Measurements from ENCODE around the gene VRK2. TPM values are rescaled to one million over a fixed set of nuclear protein-coding genes. Genes with fewer than 3 reads are reported as not detected.
"Not testable (repeated sequence)": the region's sequence is repeated elsewhere in the genome, so short reads cannot be mapped to it uniquely, and the experiment has no call there.

Gene VRK2
- polyA plus RNA-seq, 3 donors: 13.5 to 31.6 (median 21.4) TPM

DNA sequence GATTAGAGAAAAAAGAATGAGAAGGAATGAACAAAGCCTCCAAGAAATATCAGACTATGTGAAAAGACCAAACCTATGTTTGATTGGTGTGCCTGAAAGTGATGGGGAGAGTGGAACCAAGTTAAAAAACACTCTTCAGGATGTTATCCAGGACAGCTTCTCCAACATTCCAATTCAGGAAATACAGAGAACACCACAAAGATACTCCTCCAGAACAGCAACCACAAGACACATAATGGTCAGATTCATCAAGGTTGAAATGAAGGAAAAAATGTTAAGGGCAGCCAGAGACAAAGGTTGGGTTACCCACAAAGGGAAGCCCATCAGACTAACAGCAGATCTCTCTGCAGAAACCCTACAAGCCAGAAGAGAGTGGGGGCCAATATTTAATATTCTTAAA lies 123.2 kb downstream of the VRK2 start:
- DNase-seq; H3K4me3 ChIP-seq (replicated peaks in 1 of 3; ENCODE audit: low read depth in 2 of 3, low read length in 3 of 3); H3K9ac ChIP-seq (ENCODE audit: insufficient read depth, low read length, poor library complexity, severe bottlenecking); H3K4me1 Mint-ChIP-seq; H4K20me1 ChIP-seq (ENCODE audit: insufficient read depth, low read length); H2AFZ ChIP-seq (ENCODE audit: insufficient read depth, low read depth, low read length, poor library complexity, severe bottlenecking); H3K9me3 ChIP-seq (replicated peaks in 1 of 2; ENCODE audit: control insufficient read depth in 1 of 2, insufficient read depth in 1 of 2, low read length in 2 of 2); H3K36me3 ChIP-seq (replicated peaks in 1 of 2; ENCODE audit: control insufficient read depth in 1 of 2, insufficient read depth in 2 of 2, low read length in 2 of 2); intact Hi-C loops (cut with micrococcal nuclease); H3K4me2 ChIP-seq (replicated peaks; ENCODE audit: extremely low read depth, low read length, poor library complexity, severe bottlenecking); H3K4me1 ChIP-seq (ENCODE audit: control insufficient read depth in 1 of 2, insufficient read depth in 2 of 2, low read length in 2 of 2); H3K4me3 Mint-ChIP-seq; H3K27me3 Mint-ChIP-seq (ENCODE audit: low read depth in 3 of 3); H3K79me2 ChIP-seq (ENCODE audit: insufficient read depth, low read length); H3K27ac Mint-ChIP-seq; H3K27ac ChIP-seq (ENCODE audit: low read depth in 1 of 2, low read length in 2 of 2); H3K27me3 ChIP-seq (ENCODE audit: control insufficient read depth in 2 of 2, insufficient read depth in 2 of 2, low read length in 2 of 2): not testable (repeated sequence)
- Mint-ChIP-seq H3K36me3 (peaks cover 23 to 42% of the 10 kb centered on the region in 2 donors), H3K9me3 (peaks cover 17 to 36% (median 24%) of the 10 kb centered on the region in 7 donors)

DNA sequence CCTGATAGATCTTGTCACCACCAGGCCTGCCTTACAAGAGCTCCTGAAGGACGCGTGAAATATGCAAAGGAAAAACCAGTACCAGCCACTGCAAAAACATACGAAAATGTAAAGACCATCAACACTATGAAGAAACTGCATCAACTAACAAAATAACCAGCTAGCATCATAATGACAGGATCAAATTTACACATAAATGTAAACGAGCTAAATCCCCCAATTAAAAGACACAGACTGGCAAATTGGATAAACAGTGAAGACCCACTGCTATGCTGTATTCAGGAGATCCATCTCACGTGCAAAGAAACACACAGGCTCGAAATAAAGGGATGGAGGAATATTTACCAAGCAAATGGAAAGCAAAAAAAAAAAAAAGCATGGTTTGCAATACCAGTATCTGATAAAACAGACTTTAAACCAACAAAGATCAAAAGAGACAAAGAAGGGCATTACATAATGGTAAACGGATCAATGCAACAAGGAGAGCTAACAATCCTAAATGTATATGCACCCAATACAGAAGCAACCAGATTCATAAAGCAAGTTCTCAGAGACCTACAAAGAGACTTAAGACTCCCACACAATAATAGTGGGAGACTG lies 123.8 kb downstream of the VRK2 start:
- H3K27me3 ChIP-seq (ENCODE audit: control insufficient read depth in 2 of 2, insufficient read depth in 2 of 2, low read length in 2 of 2); H3K36me3 ChIP-seq (replicated peaks in 1 of 2; ENCODE audit: control insufficient read depth in 1 of 2, insufficient read depth in 2 of 2, low read length in 2 of 2); DNase-seq; H3K4me3 Mint-ChIP-seq; H3K4me1 ChIP-seq (ENCODE audit: control insufficient read depth in 1 of 2, insufficient read depth in 2 of 2, low read length in 2 of 2); H3K27ac ChIP-seq (ENCODE audit: low read depth in 1 of 2, low read length in 2 of 2); H3K9ac ChIP-seq (ENCODE audit: insufficient read depth, low read length, poor library complexity, severe bottlenecking); intact Hi-C loops (cut with micrococcal nuclease); H3K4me3 ChIP-seq (replicated peaks in 1 of 3; ENCODE audit: low read depth in 2 of 3, low read length in 3 of 3); H3K27ac Mint-ChIP-seq; H3K4me2 ChIP-seq (replicated peaks; ENCODE audit: extremely low read depth, low read length, poor library complexity, severe bottlenecking); H3K4me1 Mint-ChIP-seq; H3K27me3 Mint-ChIP-seq (ENCODE audit: low read depth in 3 of 3); H4K20me1 ChIP-seq (ENCODE audit: insufficient read depth, low read length); H3K79me2 ChIP-seq (ENCODE audit: insufficient read depth, low read length); H3K9me3 ChIP-seq (replicated peaks in 1 of 2; ENCODE audit: control insufficient read depth in 1 of 2, insufficient read depth in 1 of 2, low read length in 2 of 2); H2AFZ ChIP-seq (ENCODE audit: insufficient read depth, low read depth, low read length, poor library complexity, severe bottlenecking): not testable (repeated sequence)
- Mint-ChIP-seq H3K9me3 (peaks cover 17 to 36% (median 24%) of the 10 kb centered on the region in 7 donors), H3K36me3 (peaks cover 24 to 42% of the 10 kb centered on the region in 2 donors)
- 89% methylated on average over 5 of the region's 7 CpGs for WGBS (ENCODE audit: insufficient coverage)

DNA sequence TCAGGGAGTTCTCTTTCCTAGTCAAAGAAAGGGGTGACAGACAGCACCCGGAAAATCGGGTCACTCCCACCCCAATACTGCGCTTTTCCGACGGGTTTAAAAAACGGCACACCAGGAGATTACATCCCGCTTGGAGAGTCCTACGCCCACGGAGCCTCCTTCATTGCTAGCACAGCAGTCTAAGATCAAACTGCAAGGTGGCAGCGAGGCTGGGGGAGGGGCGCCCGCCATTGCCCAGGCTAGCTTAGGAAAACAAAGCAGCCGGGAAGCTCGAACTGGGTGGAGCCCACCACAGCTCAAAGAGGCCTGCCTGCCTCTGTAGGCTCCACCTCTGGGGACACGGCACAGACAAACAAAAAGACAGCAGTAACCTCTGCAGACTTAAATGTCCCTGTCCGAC lies 125.2 kb downstream of the VRK2 start:
- H3K27ac ChIP-seq (ENCODE audit: low read depth in 1 of 2, low read length in 2 of 2); DNase-seq; H3K4me2 ChIP-seq (replicated peaks; ENCODE audit: extremely low read depth, low read length, poor library complexity, severe bottlenecking); H3K27me3 Mint-ChIP-seq (ENCODE audit: low read depth in 3 of 3); H3K4me1 Mint-ChIP-seq; H3K4me3 ChIP-seq (replicated peaks in 1 of 3; ENCODE audit: low read depth in 2 of 3, low read length in 3 of 3); H3K4me3 Mint-ChIP-seq; H3K9ac ChIP-seq (ENCODE audit: insufficient read depth, low read length, poor library complexity, severe bottlenecking); H3K79me2 ChIP-seq (ENCODE audit: insufficient read depth, low read length); H4K20me1 ChIP-seq (ENCODE audit: insufficient read depth, low read length); H3K27ac Mint-ChIP-seq; H3K27me3 ChIP-seq (ENCODE audit: control insufficient read depth in 2 of 2, insufficient read depth in 2 of 2, low read length in 2 of 2); intact Hi-C loops (cut with micrococcal nuclease); H3K4me1 ChIP-seq (ENCODE audit: control insufficient read depth in 1 of 2, insufficient read depth in 2 of 2, low read length in 2 of 2); H3K9me3 ChIP-seq (replicated peaks in 1 of 2; ENCODE audit: control insufficient read depth in 1 of 2, insufficient read depth in 1 of 2, low read length in 2 of 2); H2AFZ ChIP-seq (ENCODE audit: insufficient read depth, low read depth, low read length, poor library complexity, severe bottlenecking); H3K36me3 ChIP-seq (replicated peaks in 1 of 2; ENCODE audit: control insufficient read depth in 1 of 2, insufficient read depth in 2 of 2, low read length in 2 of 2): not testable (repeated sequence)
- peaks cover 17 to 36% (median 24%) of the 10 kb centered on the region in 7 donors for H3K9me3 Mint-ChIP-seq
- peaks cover 24 to 42% of the 10 kb centered on the region in 2 donors for H3K36me3 Mint-ChIP-seq
- WGBS (ENCODE audit: insufficient coverage): 97% methylated on average over 12 of the region's 16 CpGs

DNA sequence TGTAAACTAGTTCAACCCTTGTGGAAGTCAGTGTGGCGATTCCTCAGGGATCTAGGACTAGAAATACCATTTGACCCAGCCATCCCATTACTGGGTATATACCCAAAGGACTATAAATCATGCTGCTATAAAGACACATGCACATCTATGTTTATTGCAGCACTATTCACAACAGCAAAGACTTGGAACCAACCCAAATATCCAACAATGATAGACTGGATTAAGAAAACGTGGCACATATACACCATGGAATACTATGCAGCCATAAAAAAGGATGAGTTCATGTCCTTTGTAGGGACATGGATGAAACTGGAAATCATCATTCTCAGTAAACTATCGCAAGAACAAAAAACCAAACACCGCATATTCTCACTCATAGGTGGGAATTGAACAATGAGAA lies 130.6 kb downstream of the VRK2 start:
- H3K4me3 Mint-ChIP-seq; intact Hi-C loops (cut with micrococcal nuclease); H3K27ac Mint-ChIP-seq; DNase-seq; H3K9me3 ChIP-seq (replicated peaks in 1 of 2; ENCODE audit: control insufficient read depth in 1 of 2, insufficient read depth in 1 of 2, low read length in 2 of 2); H3K36me3 ChIP-seq (replicated peaks in 1 of 2; ENCODE audit: control insufficient read depth in 1 of 2, insufficient read depth in 2 of 2, low read length in 2 of 2); H3K9ac ChIP-seq (ENCODE audit: insufficient read depth, low read length, poor library complexity, severe bottlenecking); H3K79me2 ChIP-seq (ENCODE audit: insufficient read depth, low read length); H3K27me3 ChIP-seq (ENCODE audit: control insufficient read depth in 2 of 2, insufficient read depth in 2 of 2, low read length in 2 of 2); H3K4me3 ChIP-seq (replicated peaks in 1 of 3; ENCODE audit: low read depth in 2 of 3, low read length in 3 of 3); H3K4me2 ChIP-seq (replicated peaks; ENCODE audit: extremely low read depth, low read length, poor library complexity, severe bottlenecking); H3K4me1 Mint-ChIP-seq; H3K4me1 ChIP-seq (ENCODE audit: control insufficient read depth in 1 of 2, insufficient read depth in 2 of 2, low read length in 2 of 2); H3K27me3 Mint-ChIP-seq (ENCODE audit: low read depth in 3 of 3); H4K20me1 ChIP-seq (ENCODE audit: insufficient read depth, low read length); H3K27ac ChIP-seq (ENCODE audit: low read depth in 1 of 2, low read length in 2 of 2); H2AFZ ChIP-seq (ENCODE audit: insufficient read depth, low read depth, low read length, poor library complexity, severe bottlenecking): not testable (repeated sequence)
- WGBS (ENCODE audit: insufficient coverage): no CpG with 5 or more reads among the region's 4 CpGs
- peaks cover 22 to 34% of the 10 kb centered on the region in 2 donors for H3K36me3 Mint-ChIP-seq
- H3K9me3 Mint-ChIP-seq: peaks cover 12 to 21% (median 19%) of the 10 kb centered on the region in 7 donors

Data from CD14-positive monocyte (primary cell).